Activated T-helper 1 cell treated with anti-CD3 and anti-CD28 coated beads, Interleukin-12 subunit alpha, Interleukin-12 subunit beta, Interleukin-2, Interleukin-4 antibody, amounts not matched to agents 30 ng/mL and 10 ng/mL and 1 ng/mL, durations not matched to agents 14 hours and 24 hours and 36 hours (primary cell): Measurements from ENCODE around the gene NRXN3. TPM values are rescaled to one million over a fixed set of nuclear protein-coding genes. Genes with fewer than 3 reads are reported as not detected.

Experiments used
- DNase-seq: peaks from one replicate; pipeline ENCODE4 v3.0.0; 2021; ENCODE audit warnings: low spot score
- H3K27ac Mint-ChIP-seq: one replicate; pipeline ENCODE4 v1.8.0; 2021; ENCODE audit warnings: mild to moderate bottlenecking, mixed read lengths
- H3K27me3 Mint-ChIP-seq: one replicate; pipeline ENCODE4 v1.8.0; 2022; ENCODE audit warnings: mild to moderate bottlenecking, moderate library complexity, mixed read lengths; ENCODE audit not compliant: insufficient read depth
- H3K36me3 Mint-ChIP-seq: one replicate; pipeline ENCODE4 v1.8.0; 2021; ENCODE audit warnings: low read depth, mixed read lengths
- H3K4me1 Mint-ChIP-seq: one replicate; pipeline ENCODE4 v1.8.0; 2021; ENCODE audit warnings: low read depth, mixed read lengths
- H3K4me3 Mint-ChIP-seq: one replicate; pipeline ENCODE4 v1.8.0; 2021; ENCODE audit warnings: mild to moderate bottlenecking, moderate library complexity, mixed read lengths
- H3K9me3 Mint-ChIP-seq: one replicate; pipeline ENCODE4 v1.8.0; 2021; ENCODE audit warnings: mixed read lengths
- intact Hi-C: fragments of 100-400 bp; cut with micrococcal nuclease; formaldehyde crosslinking; loops from one replicate; pipeline ENCODE4 v1.15.1; 2024
- total RNA-seq: library from RNA; stranded (reverse); gene quantifications from 2 replicates; pipeline ENCODE4 v1.2.3, GENCODE V29; 2022

The NRXN3 gene
- total RNA-seq, 1 donor from 2014 or later: not detected

GRCh38 chr14:78921856-78922255 lies 751.7 kb downstream of the NRXN3 start:
- H3K27me3 Mint-ChIP-seq: no peaks in the 10 kb centered on the region
- intact Hi-C loops: no loop called here
- no peak overlapping the region for H3K27ac Mint-ChIP-seq
- no peaks in the 10 kb centered on the region for H3K4me1 Mint-ChIP-seq
- DNase-seq: no peak
- no peaks in the 10 kb centered on the region for H3K9me3 Mint-ChIP-seq
- no peaks in the 10 kb centered on the region for H3K36me3 Mint-ChIP-seq
- H3K4me3 Mint-ChIP-seq: no peak overlapping the region

- Mint-ChIP-seq H3K4me1 (no peaks in the 10 kb centered on the region), H3K36me3 (no peaks in the 10 kb centered on the region), H3K9me3 (no peaks in the 10 kb centered on the region), H3K27me3 (peaks cover under 1% of the 10 kb centered on the region), H3K27ac (no peak overlapping the region), H3K4me3 (no peak overlapping the region)
- intact Hi-C loops: no loop called here
- DNase-seq: no peak
These were observed 757.1 kb downstream of the NRXN3 start for GRCh38 chr14:78927261-78927660.

DNA sequence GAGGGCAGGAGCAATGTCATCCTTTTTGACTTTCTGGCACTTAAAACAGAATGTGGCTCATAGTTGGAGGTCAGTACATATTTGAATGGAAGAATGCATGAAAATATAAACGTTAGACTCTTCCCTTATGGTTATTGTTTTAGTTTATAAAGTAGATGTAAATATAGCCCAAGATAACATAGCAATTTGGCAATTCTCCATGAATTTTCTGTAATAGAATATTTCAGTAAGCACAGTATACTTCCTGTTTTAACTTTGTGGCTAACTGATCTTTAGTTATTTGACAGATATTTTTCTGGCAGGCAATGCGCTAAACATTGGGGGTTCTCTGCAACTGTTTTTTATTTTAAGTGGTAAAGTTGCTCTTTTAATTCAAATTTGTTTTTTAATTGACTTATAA lies 763.0 kb downstream of the NRXN3 start:
- intact Hi-C loops: no loop called here
- no peaks in the 10 kb centered on the region for H3K4me1 Mint-ChIP-seq
- no peak overlapping the region for H3K4me3 Mint-ChIP-seq

GRCh38 chr14:78933948-78934524 lies 763.9 kb downstream of the NRXN3 start:
- no peak overlapping the region for H3K27ac Mint-ChIP-seq
- DNase-seq: no peak
- no peaks in the 10 kb centered on the region for H3K36me3 Mint-ChIP-seq
- intact Hi-C loops: no loop called here
- H3K27me3 Mint-ChIP-seq: peaks cover 1% of the 10 kb centered on the region
- no peaks in the 10 kb centered on the region for H3K9me3 Mint-ChIP-seq
- H3K4me3 Mint-ChIP-seq: no peak overlapping the region
- H3K4me1 Mint-ChIP-seq: no peaks in the 10 kb centered on the region

More for the DNA sequence above, 763.0 kb downstream of the NRXN3 start:
- no peaks in the 10 kb centered on the region for H3K36me3 Mint-ChIP-seq
- peaks cover 1% of the 10 kb centered on the region for H3K27me3 Mint-ChIP-seq
- no peak for DNase-seq
- H3K9me3 Mint-ChIP-seq: no peaks in the 10 kb centered on the region
- H3K27ac Mint-ChIP-seq: no peak overlapping the region

DNA sequence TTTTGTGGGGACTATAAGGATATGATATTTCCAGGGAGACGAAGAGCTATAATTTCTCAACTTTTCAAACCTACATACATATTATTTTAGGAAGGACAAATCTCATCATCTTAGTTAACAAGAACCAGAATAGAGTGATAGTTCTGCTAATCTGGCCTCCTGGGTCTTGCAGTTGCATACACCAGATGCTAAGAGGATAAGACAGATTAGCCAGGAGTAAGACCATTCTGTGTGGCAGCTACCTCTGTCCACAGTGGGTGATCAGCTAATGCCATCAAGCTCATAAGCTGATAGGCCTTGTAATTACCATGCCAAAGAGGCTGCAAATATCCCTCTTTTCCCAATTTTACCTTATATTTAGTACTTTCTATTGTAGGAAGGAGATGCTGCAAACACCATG lies 776.8 kb downstream of the NRXN3 start:
- no peaks in the 10 kb centered on the region for H3K9me3 Mint-ChIP-seq
- H3K27ac Mint-ChIP-seq: no peak overlapping the region
- DNase-seq: no peak
- H3K4me3 Mint-ChIP-seq: no peak overlapping the region
- H3K36me3 Mint-ChIP-seq: no peaks in the 10 kb centered on the region
- no peaks in the 10 kb centered on the region for H3K4me1 Mint-ChIP-seq
- intact Hi-C loops: no loop called here
- peaks cover 3% of the 10 kb centered on the region for H3K27me3 Mint-ChIP-seq

DNA sequence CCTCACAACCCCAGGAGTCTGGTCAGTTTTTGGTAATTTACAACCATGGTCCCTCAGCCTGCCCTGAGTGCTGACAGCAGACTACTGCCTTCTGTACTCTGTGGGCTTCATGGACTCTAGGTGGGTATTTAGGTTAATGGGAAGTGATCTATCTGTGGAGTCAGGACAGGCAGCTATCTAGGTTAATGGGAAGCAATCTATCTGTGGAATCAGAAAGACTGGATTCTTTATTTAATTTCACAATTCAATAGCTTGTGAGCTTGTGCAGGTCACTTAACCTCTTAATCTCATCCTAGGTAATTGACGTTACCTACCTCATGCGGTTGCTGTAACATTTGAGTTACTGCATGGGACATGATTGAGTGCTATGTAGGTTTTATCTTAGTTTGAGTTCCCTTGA lies 777.5 kb downstream of the NRXN3 start:
- H3K27ac Mint-ChIP-seq: no peak overlapping the region
- H3K4me1 Mint-ChIP-seq: no peaks in the 10 kb centered on the region
- H3K4me3 Mint-ChIP-seq: no peak overlapping the region
- no peak for DNase-seq
- H3K36me3 Mint-ChIP-seq: no peaks in the 10 kb centered on the region
- no peaks in the 10 kb centered on the region for H3K9me3 Mint-ChIP-seq
- intact Hi-C loops: no loop called here
- peaks cover 3% of the 10 kb centered on the region for H3K27me3 Mint-ChIP-seq

DNA sequence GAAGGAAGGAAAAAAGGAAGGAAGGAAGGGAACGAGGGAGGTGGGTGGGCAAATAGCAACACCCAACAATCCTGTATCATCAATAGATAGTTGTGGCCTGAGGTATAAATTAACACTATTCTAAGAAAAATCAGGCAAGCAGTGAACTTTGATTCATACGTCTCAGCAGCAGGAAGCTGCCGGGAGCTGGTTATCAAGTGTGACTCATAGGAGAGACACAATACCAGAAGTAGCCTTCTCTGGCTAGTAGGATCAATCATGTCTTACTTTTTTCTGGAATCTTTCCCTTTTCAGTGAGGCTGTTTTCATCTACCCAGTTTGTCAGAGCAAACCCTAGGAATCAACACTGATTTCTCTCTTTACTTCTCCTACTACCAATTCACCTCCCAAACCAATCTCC lies 780.5 kb downstream of the NRXN3 start:
- no peaks in the 10 kb centered on the region for H3K9me3 Mint-ChIP-seq
- H3K36me3 Mint-ChIP-seq: no peaks in the 10 kb centered on the region
- H3K27ac Mint-ChIP-seq: no peak overlapping the region
- no peaks in the 10 kb centered on the region for H3K4me1 Mint-ChIP-seq
- DNase-seq: no peak
- peaks cover 2% of the 10 kb centered on the region for H3K27me3 Mint-ChIP-seq
- H3K4me3 Mint-ChIP-seq: no peak overlapping the region
- intact Hi-C loops: no loop called here

- Mint-ChIP-seq H3K27me3 (no peaks in the 10 kb centered on the region), H3K36me3 (no peaks in the 10 kb centered on the region), H3K9me3 (no peaks in the 10 kb centered on the region), H3K4me1 (no peaks in the 10 kb centered on the region), H3K27ac (no peak overlapping the region), H3K4me3 (no peak overlapping the region)
- intact Hi-C loops: no loop called here
- DNase-seq: no peak
These were observed 781.4 kb downstream of the NRXN3 start for GRCh38 chr14:78951602-78952001.

- DNase-seq: peak; percentile 3
- H3K4me3 Mint-ChIP-seq: no peak overlapping the region
- no peak overlapping the region for H3K27ac Mint-ChIP-seq
- intact Hi-C loops: no loop called here
- H3K9me3 Mint-ChIP-seq: no peaks in the 10 kb centered on the region
- H3K4me1 Mint-ChIP-seq: no peaks in the 10 kb centered on the region
- no peaks in the 10 kb centered on the region for H3K36me3 Mint-ChIP-seq
- peaks cover 2% of the 10 kb centered on the region for H3K27me3 Mint-ChIP-seq
These were observed 789.6 kb downstream of the NRXN3 start for GRCh38 chr14:78959674-78960264.

GRCh38 chr14:78967111-78967809 lies 797.1 kb downstream of the NRXN3 start:
- DNase-seq: no peak
- H3K9me3 Mint-ChIP-seq: no peaks in the 10 kb centered on the region
- H3K36me3 Mint-ChIP-seq: no peaks in the 10 kb centered on the region
- H3K27me3 Mint-ChIP-seq: peaks cover 2% of the 10 kb centered on the region
- H3K27ac Mint-ChIP-seq: no peak overlapping the region
- H3K4me3 Mint-ChIP-seq: no peak overlapping the region
- H3K4me1 Mint-ChIP-seq: no peaks in the 10 kb centered on the region
- intact Hi-C loops: no loop called here

DNA sequence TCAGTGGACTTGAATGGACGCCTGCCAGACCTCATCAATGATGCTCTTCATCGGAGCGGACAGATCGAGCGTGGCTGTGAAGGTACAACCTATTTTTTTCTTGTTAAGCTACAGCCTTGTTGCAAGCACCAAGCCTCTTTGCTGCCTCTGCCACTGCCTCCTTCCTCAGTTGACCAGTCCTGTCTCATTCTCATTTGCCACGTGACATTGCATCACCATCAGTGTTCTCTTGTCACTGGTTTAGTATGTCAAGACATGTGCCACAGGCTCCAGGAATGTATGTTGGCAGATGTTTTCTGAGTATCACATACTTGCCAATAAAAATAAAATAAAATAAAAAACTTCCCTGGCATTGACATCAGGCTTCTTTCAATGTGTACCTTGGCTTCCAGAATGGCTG lies 798.1 kb downstream of the NRXN3 start:
- intact Hi-C loops: no loop called here
- H3K27ac Mint-ChIP-seq: no peak overlapping the region
- H3K27me3 Mint-ChIP-seq: no peaks in the 10 kb centered on the region
- no peak overlapping the region for H3K4me3 Mint-ChIP-seq
- H3K9me3 Mint-ChIP-seq: no peaks in the 10 kb centered on the region
- H3K4me1 Mint-ChIP-seq: no peaks in the 10 kb centered on the region
- no peaks in the 10 kb centered on the region for H3K36me3 Mint-ChIP-seq
- no peak for DNase-seq

- Mint-ChIP-seq H3K9me3 (no peaks in the 10 kb centered on the region), H3K27ac (no peak overlapping the region), H3K36me3 (no peaks in the 10 kb centered on the region), H3K4me3 (no peak overlapping the region), H3K4me1 (no peaks in the 10 kb centered on the region), H3K27me3 (no peaks in the 10 kb centered on the region)
- intact Hi-C loops: no loop called here
- DNase-seq: no peak
These were observed 800.5 kb downstream of the NRXN3 start for GRCh38 chr14:78970677-78971076.

DNA sequence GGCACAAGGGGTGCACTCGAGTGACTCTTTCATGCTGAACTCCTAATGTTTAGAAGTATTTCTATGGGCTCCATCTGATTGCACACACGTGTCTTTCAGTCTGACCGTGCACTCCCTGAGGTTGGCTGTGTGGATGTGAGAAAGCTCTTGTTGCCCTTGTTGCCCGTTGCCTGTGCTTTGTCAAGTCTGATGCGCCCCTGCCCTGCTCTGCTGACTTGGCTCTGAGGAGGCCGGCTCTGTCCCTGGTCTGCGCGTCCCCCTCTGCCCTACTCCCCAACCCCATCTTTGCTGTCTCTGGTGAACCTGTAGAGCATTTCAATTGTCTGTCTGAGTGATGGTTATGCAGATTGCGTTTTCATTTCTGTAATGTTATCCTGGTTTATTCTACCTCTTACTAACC lies 802.3 kb downstream of the NRXN3 start:
- DNase-seq: no peak
- intact Hi-C loops: no loop called here
- H3K9me3 Mint-ChIP-seq: no peaks in the 10 kb centered on the region
- no peaks in the 10 kb centered on the region for H3K36me3 Mint-ChIP-seq
- no peaks in the 10 kb centered on the region for H3K27me3 Mint-ChIP-seq
- H3K27ac Mint-ChIP-seq: no peak overlapping the region
- no peaks in the 10 kb centered on the region for H3K4me1 Mint-ChIP-seq
- no peak overlapping the region for H3K4me3 Mint-ChIP-seq
